AG04450 (cell line): ENCODE measurements around the gene ZNF280A. TPM values are rescaled to one million over a fixed set of nuclear protein-coding genes. Genes with fewer than 3 reads are reported as not detected.

Experiments used
- CTCF ChIA-PET: fragments of 300-600, 350-600 bp; formaldehyde crosslinking; extraction: SDS; loops from one replicate; lab custom pipeline; 2022; ENCODE audit warnings: antibody characterized with exemption, inconsistent platforms; lab: Charles Lee
- POLR2A ChIA-PET: fragments of 350-600 bp; formaldehyde crosslinking; extraction: SDS; loops from one replicate; lab custom pipeline; 2021; ENCODE audit warnings: antibody characterized with exemption, inconsistent platforms; lab: Yijun Ruan, JAX
- DNase-seq: peaks from one replicate; pipeline ENCODE4 v3.0.0-alpha.2; 2011; ENCODE audit warnings: low read depth, low spot score
- H3K27ac ChIP-seq: one replicate; pipeline ENCODE4 v1.5.1; 2012; ENCODE audit warnings: low read depth, low read length, control low read depth
- H3K27me3 ChIP-seq: one replicate; pipeline ENCODE4 v1.6.0; 2012; ENCODE audit warnings: low read length; ENCODE audit not compliant: control insufficient read depth, insufficient read depth
- H3K4me3 ChIP-seq: 2 replicates; pipeline ENCODE4 v1.5.1; 2011; ENCODE audit warnings: mild to moderate bottlenecking, low read depth, low read length, control low read depth
- H3K9me3 ChIP-seq: 2 replicates; pipeline ENCODE4 v1.5.1; 2012; ENCODE audit warnings: low read length; ENCODE audit not compliant: control insufficient read depth, insufficient read depth
- CTCF ChIP-seq: IDR thresholded peaks from 2 replicates; pipeline ENCODE4 v1.5.1; 2011; ENCODE audit warnings: low read depth, low read length, control low read depth, inconsistent platforms
- polyA plus RNA-seq: library from polyadenylated mRNA; depleted of rRNA; stranded (reverse); fragments of >200 nt; gene quantifications from 2 replicates; pipeline ENCODE4 v1.2.3, GENCODE V29; 2011

ZNF280A gene
- polyA plus RNA-seq, 1 experiment = not detected

GRCh38 chr22:22531770-22532546, 11.9 kb upstream of the ZNF280A start:
- ChIA-PET CTCF (no interaction called here), POLR2A (no interaction called here)
- TF ChIP-seq CTCF = no peak

GRCh38 chr22:22528780-22529179, 8.7 kb upstream of the ZNF280A start:
- TF ChIP-seq CTCF = no peak
- Histone ChIP-seq H3K27me3 (peaks cover 6% of the 10 kb centered on the region), H3K27ac (no peak overlapping the region), H3K4me3 (no peak overlapping the region), H3K9me3 (no peaks in the 10 kb centered on the region)
- ChIA-PET CTCF (no interaction called here), POLR2A (no interaction called here)
- no peak for DNase-seq

More at GRCh38 chr22:22531770-22532546, 11.9 kb upstream of the ZNF280A start:
- no peak overlapping the region for H3K27ac ChIP-seq
- H3K4me3 ChIP-seq = no peak overlapping the region
- no peak for DNase-seq
- H3K9me3 ChIP-seq = no peaks in the 10 kb centered on the region
- peaks cover 2% of the 10 kb centered on the region for H3K27me3 ChIP-seq

- DNase-seq = no peak
- Histone ChIP-seq H3K27me3 (peaks cover 6% of the 10 kb centered on the region), H3K4me3 (no peak overlapping the region), H3K9me3 (no peaks in the 10 kb centered on the region), H3K27ac (no peak overlapping the region)
- TF ChIP-seq CTCF = no peak
- CTCF ChIA-PET = no interaction called here
- POLR2A ChIA-PET = no interaction called here
Observed at GRCh38 chr22:22527312-22527711, 7.2 kb upstream of the ZNF280A start.

- no peak for TF ChIP-seq CTCF
- Histone ChIP-seq H3K9me3 (no peaks in the 10 kb centered on the region), H3K27ac (no peak overlapping the region), H3K27me3 (peaks cover 6% of the 10 kb centered on the region), H3K4me3 (no peak overlapping the region)
- ChIA-PET POLR2A (no interaction called here), CTCF (no interaction called here)
- DNase-seq = no peak
Observed at GRCh38 chr22:22526125-22526912, 6.2 kb upstream of the ZNF280A start.

GRCh38 chr22:22523494-22523893, 3.4 kb upstream of the ZNF280A start:
- no peak for DNase-seq
- TF ChIP-seq CTCF = no peak
- CTCF ChIA-PET = interaction anchor here (0.9 kb wide), 1 partner anchor 15 kb away, joined by 3 read pairs; the partner anchor contains the start of gene ZNF280B
- Histone ChIP-seq H3K4me3 (no peak overlapping the region), H3K27ac (no peak overlapping the region), H3K27me3 (peaks cover 6% of the 10 kb centered on the region), H3K9me3 (no peaks in the 10 kb centered on the region)
- POLR2A ChIA-PET = no interaction called here
